ENCODE results near the gene MTHFSD. TPM values are rescaled to one million over a fixed set of nuclear protein-coding genes. Genes with fewer than 3 reads are reported as not detected.

The MTHFSD gene
- total RNA-seq, 2 donors from 2014 or later = 21.2 to 22.4 TPM

GRCh38 chr16:86495756-86496261, 59.2 kb downstream of the MTHFSD start:
- DNase-seq = no peak
- no peak for ATAC-seq (replicated peaks in 1 of 2)
- Mint-ChIP-seq H3K27me3 (ENCODE audit: low read depth) (peaks cover 80% of the 10 kb centered on the region), H3K4me3 (no peak overlapping the region), H3K9me3 (no peaks in the 10 kb centered on the region), H3K27ac (no peak overlapping the region), H3K36me3 (ENCODE audit: insufficient read depth in 2 of 2) (peaks cover 0 to 2% of the 10 kb centered on the region in 2 donors), H3K4me1 (ENCODE audit: low read depth) (no peaks in the 10 kb centered on the region)

- Mint-ChIP-seq H3K9me3 (no peaks in the 10 kb centered on the region), H3K27me3 (ENCODE audit: low read depth) (peaks cover 81% of the 10 kb centered on the region), H3K4me1 (ENCODE audit: low read depth) (no peaks in the 10 kb centered on the region)
Measured at GRCh38 chr16:86495357-86495701, 59.7 kb downstream of the MTHFSD start.

DNA sequence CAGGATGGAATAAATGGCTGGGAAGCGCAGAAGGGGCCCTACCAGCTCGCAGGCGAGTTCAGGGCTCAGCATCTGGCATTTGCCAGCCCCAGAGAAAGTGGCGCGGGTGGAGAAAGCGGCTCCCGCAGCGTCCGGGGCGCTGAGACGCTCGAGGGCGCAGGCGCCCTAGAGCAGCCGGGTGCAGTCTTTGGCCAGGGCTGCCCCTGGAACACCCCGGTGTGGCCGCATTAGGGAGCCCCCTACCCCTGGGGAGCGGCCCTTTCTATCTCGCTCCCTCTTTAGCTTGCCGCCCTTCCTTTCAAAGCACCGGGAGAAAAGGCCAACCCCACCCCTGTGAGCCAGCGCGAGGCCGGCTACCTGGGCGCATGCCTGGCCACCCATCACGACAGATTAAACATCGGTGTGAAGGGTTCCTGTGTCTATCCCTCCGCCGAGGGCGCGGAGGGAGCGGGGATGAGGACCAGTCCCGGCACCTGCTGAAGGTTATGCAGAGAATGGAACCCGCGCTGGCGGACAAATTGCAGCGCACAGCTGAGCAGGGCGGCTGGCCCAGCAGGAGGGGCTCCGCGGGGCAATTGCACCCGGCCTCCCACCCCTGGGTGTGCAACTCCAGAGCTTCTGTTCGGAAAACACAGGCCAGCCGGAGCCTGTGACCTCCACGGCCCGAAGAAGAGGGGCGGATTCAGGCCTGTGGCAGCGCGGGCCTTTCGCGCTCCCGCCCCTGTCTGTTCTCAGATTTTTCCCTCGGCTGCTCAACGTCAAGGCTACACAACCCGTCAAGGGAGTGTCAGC, 60.3 kb downstream of the MTHFSD start:
- Mint-ChIP-seq H3K36me3 (ENCODE audit: insufficient read depth in 2 of 2) (peaks cover 0 to 2% of the 10 kb centered on the region in 2 donors), H3K4me3 (no peak overlapping the region), H3K27me3 (ENCODE audit: low read depth) (peaks cover 83% of the 10 kb centered on the region), H3K27ac (no peak overlapping the region), H3K4me1 (ENCODE audit: low read depth) (no peaks in the 10 kb centered on the region), H3K9me3 (no peaks in the 10 kb centered on the region)
- DNase-seq (no peak), ATAC-seq (replicated peaks in 1 of 2) (no peak)

More at GRCh38 chr16:86495357-86495701, 59.7 kb downstream of the MTHFSD start:
- ATAC-seq (replicated peaks in 1 of 2) (no peak), DNase-seq (no peak)
- peaks cover 0 to 2% of the 10 kb centered on the region in 2 donors for H3K36me3 Mint-ChIP-seq (ENCODE audit: insufficient read depth in 2 of 2)
- H3K4me3 Mint-ChIP-seq = no peak overlapping the region
- H3K27ac Mint-ChIP-seq = no peak overlapping the region

DNA sequence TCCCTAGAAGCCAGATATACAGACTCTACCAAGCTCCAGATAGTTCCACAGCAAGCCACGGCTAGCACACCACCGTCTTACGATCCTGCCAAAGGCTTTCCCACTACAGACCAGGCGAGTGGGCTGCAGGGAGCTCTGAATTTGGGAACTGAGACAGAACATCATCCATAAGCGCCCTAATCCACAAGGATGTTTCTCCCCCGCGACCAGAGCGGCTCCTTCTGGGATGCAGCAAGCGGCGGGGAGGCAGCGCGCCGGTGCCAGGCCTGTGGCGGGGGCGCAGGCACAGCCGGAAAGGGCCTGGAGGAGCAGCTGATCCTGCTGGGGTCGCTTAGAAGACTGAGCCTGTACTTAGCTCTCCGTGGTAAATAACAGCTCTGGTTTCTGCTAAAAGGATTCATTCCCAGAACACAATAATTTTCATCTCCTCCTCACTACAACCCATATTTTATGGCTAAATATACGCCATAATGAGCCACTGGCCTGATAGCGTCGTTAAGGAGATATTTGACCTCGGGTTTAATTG, 60.9 kb downstream of the MTHFSD start:
- ATAC-seq (replicated peaks in 1 of 2) (no peak), DNase-seq (no peak)
- Mint-ChIP-seq H3K36me3 (ENCODE audit: insufficient read depth in 2 of 2) (peaks cover 0 to 2% of the 10 kb centered on the region in 2 donors), H3K27ac (no peak overlapping the region), H3K27me3 (ENCODE audit: low read depth) (peaks cover 76% of the 10 kb centered on the region), H3K4me3 (no peak overlapping the region), H3K4me1 (ENCODE audit: low read depth) (no peaks in the 10 kb centered on the region), H3K9me3 (no peaks in the 10 kb centered on the region)

- H3K27ac Mint-ChIP-seq = no peak overlapping the region
Measured at GRCh38 chr16:86492961-86493629, 61.9 kb downstream of the MTHFSD start.

GRCh38 chr16:86492267-86492960, 62.6 kb downstream of the MTHFSD start:
- H3K4me1 Mint-ChIP-seq (ENCODE audit: low read depth) = no peaks in the 10 kb centered on the region
- DNase-seq = no peak
- H3K36me3 Mint-ChIP-seq (ENCODE audit: insufficient read depth in 2 of 2) = no peaks in the 10 kb centered on the region
- no peak overlapping the region for H3K4me3 Mint-ChIP-seq
- no peak for ATAC-seq (replicated peaks in 1 of 2)
- H3K27ac Mint-ChIP-seq = no peak overlapping the region
- peaks cover 71% of the 10 kb centered on the region for H3K27me3 Mint-ChIP-seq (ENCODE audit: low read depth)
- no peaks in the 10 kb centered on the region for H3K9me3 Mint-ChIP-seq

More at GRCh38 chr16:86492961-86493629, 61.9 kb downstream of the MTHFSD start:
- Mint-ChIP-seq H3K27me3 (ENCODE audit: low read depth) (peaks cover 70% of the 10 kb centered on the region), H3K4me3 (no peak overlapping the region), H3K36me3 (ENCODE audit: insufficient read depth in 2 of 2) (peaks cover 0 to under 1% of the 10 kb centered on the region in 2 donors), H3K9me3 (no peaks in the 10 kb centered on the region), H3K4me1 (ENCODE audit: low read depth) (no peaks in the 10 kb centered on the region)
- ATAC-seq (replicated peaks in 1 of 2) = no peak
- DNase-seq = no peak

DNA sequence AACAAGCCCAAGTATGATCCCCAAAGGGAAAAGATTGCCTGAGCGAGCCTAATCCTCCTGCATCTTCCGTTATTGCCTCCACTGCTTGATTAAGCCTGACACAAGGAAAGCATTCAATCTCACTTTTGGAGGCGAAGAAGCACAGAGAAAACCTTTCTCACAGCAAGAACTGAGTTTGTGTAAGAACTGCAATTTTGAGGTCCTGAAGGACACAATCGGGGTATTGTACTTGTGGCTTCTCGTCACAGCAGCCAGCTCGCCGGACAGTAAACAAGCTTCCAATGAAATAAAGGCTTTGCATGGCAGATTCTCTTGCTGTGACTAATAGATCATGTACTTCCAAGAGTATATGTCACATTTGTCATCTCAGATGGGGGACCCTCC, 63.4 kb downstream of the MTHFSD start:
- Mint-ChIP-seq H3K9me3 (no peaks in the 10 kb centered on the region), H3K4me3 (no peak overlapping the region), H3K36me3 (ENCODE audit: insufficient read depth in 2 of 2) (no peaks in the 10 kb centered on the region), H3K4me1 (ENCODE audit: low read depth) (no peaks in the 10 kb centered on the region), H3K27ac (no peak overlapping the region), H3K27me3 (ENCODE audit: low read depth) (peaks cover 67% of the 10 kb centered on the region)
- ATAC-seq (replicated peaks in 1 of 2) (no peak), DNase-seq (no peak)

DNA sequence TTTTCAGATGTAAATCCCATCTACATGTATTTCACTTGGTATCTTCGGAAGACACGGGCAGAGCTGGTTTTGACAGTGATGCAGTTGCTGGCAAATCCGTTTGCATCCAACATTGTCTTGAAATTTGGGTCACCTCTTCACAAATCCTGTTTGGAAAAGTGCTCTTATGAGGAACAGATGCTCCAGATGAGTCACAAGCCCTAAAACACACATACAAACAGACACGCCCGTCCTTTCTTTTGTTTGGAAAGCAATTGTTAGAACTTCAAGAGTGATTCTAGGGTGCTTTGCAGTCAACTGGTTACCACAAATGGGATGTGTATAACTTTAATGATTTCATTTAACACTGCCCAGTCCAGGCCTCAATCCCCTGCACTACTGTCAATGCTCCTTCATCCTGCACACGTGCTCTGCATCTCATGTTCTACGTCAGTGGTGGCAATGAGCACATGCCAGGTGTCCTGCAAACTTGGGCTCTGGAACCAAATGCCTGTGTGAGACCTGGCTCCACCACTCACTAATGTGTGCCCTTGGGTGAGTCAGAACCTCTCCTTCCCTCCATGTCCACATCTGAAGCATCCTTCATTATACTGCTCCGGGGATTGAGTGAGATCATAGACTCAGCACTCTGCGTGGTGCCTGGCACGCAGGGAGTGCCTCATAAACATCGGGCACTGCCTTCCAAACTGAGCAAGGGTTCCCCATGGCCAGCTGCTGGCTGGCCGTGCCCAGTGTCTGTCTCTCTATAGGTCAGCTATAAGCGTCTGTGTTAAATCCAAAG, 64.0 kb downstream of the MTHFSD start:
- no peak for DNase-seq
- Mint-ChIP-seq H3K36me3 (ENCODE audit: insufficient read depth in 2 of 2) (no peaks in the 10 kb centered on the region), H3K27me3 (ENCODE audit: low read depth) (peaks cover 67% of the 10 kb centered on the region), H3K4me3 (no peak overlapping the region), H3K27ac (no peak overlapping the region), H3K9me3 (no peaks in the 10 kb centered on the region), H3K4me1 (ENCODE audit: low read depth) (no peaks in the 10 kb centered on the region)
- ATAC-seq (replicated peaks in 1 of 2) = no peak

DNA sequence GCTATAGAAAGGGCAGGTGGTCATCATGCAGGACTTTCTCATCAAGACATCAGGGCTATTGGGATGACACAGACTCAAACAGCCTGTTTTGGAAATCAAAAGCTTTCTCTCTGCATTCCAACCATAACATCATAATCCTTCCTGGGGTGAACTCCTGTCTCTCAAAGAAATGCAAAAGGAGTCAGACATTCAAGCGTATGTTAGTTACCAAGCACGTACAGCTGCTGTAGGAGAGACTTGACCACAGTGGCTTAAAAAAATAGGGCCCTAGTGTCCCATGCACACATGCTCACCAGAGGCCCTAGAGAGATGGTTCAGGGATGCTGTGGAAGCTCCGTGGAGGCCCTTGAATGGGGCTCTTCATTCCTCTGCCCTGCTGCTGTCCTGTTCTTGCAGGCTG, 69.3 kb downstream of the MTHFSD start:
- Mint-ChIP-seq H3K4me3 (no peak overlapping the region), H3K4me1 (ENCODE audit: low read depth) (no peaks in the 10 kb centered on the region), H3K27ac (no peak overlapping the region), H3K27me3 (ENCODE audit: low read depth) (peaks cover 22% of the 10 kb centered on the region), H3K9me3 (peaks cover 4 to 5% of the 10 kb centered on the region in 2 donors), H3K36me3 (ENCODE audit: insufficient read depth in 2 of 2) (no peaks in the 10 kb centered on the region)
- ATAC-seq (replicated peaks in 1 of 2) (no peak), DNase-seq (no peak)

GRCh38 chr16:86484240-86484639, 70.8 kb downstream of the MTHFSD start:
- peaks cover 13% of the 10 kb centered on the region for H3K27me3 Mint-ChIP-seq (ENCODE audit: low read depth)

DNA sequence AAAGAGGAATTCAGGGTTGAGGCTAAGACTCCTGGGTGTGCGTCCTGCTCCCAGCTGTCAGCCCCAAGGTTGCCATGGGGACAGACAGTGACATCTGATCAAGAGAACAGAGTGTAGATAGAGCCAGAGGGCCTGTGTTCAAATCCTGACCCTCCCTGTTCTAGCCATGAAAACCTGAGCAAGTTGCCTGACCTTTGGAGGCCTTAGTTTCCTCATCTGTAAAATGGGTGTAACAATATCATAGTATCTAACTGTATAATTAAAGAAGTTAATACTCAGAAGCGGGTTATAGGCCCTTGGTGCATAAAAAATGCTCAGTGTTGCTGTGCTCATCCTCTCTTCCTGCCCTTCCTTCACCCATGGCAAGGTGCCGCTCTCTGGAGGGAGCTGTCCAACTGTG, 73.4 kb downstream of the MTHFSD start:
- no peaks in the 10 kb centered on the region for H3K4me1 Mint-ChIP-seq (ENCODE audit: low read depth)
- H3K27ac Mint-ChIP-seq = no peak overlapping the region
- no peaks in the 10 kb centered on the region for H3K36me3 Mint-ChIP-seq (ENCODE audit: insufficient read depth in 2 of 2)
- peaks cover 4 to 5% of the 10 kb centered on the region in 2 donors for H3K9me3 Mint-ChIP-seq
- H3K4me3 Mint-ChIP-seq = no peak overlapping the region
- peaks cover 22% of the 10 kb centered on the region for H3K27me3 Mint-ChIP-seq (ENCODE audit: low read depth)
- no peak for DNase-seq
- ATAC-seq (replicated peaks in 1 of 2) = no peak

More at GRCh38 chr16:86484240-86484639, 70.8 kb downstream of the MTHFSD start:
- Mint-ChIP-seq H3K36me3 (ENCODE audit: insufficient read depth in 2 of 2) (no peaks in the 10 kb centered on the region), H3K4me3 (no peak overlapping the region), H3K4me1 (ENCODE audit: low read depth) (no peaks in the 10 kb centered on the region), H3K9me3 (peaks cover 4 to 5% of the 10 kb centered on the region in 2 donors), H3K27ac (no peak overlapping the region)
- DNase-seq (no peak), ATAC-seq (replicated peaks in 1 of 2) (no peak)

- Mint-ChIP-seq H3K4me1 (ENCODE audit: low read depth) (no peaks in the 10 kb centered on the region), H3K27me3 (ENCODE audit: low read depth) (peaks cover 18% of the 10 kb centered on the region), H3K9me3 (peaks cover 4 to 5% of the 10 kb centered on the region in 2 donors), H3K27ac (no peak overlapping the region), H3K4me3 (no peak overlapping the region), H3K36me3 (ENCODE audit: insufficient read depth in 2 of 2) (no peaks in the 10 kb centered on the region)
- DNase-seq = no peak
- no peak for ATAC-seq (replicated peaks in 1 of 2)
Measured at GRCh38 chr16:86480444-86480843, 74.6 kb downstream of the MTHFSD start.

Measured in activated T-cell treated with anti-CD3 and anti-CD28 coated beads, Interleukin-2, amount 50 U/mL, for 72 hours (primary cell).